ENCODE data around the gene RAB3C.

- no peak for TF ChIP-seq HDGF (IDR thresholded peaks at IDR 0.05; ENCODE audit: borderline replicate concordance)
- TF ChIP-seq ARNT (IDR thresholded peaks at IDR 0.05), result no peak
- TF ChIP-seq FOXK2 (IDR thresholded peaks at IDR 0.05), result no peak
Measured at GRCh38 chr5:58544195-58544594, 38.7 kb upstream of the RAB3C start.

Measured in HEK293T (cell line).